NCI-H146 treated with DMSO at 0.1 percent for 48 hours (cell line): Measurements from ENCODE around the gene KANK3.

ENCODE experiments used
- DNase-seq: peaks from one replicate; lab custom pipeline; 2025; ENCODE audit not compliant: unreplicated experiment; lab: John Stamatoyannopoulos, UW

The KANK3 gene

GRCh38 chr19:8340341-8341096, 2.5 kb downstream of the KANK3 start:
- no peak for DNase-seq

- no peak for DNase-seq
These were observed 4.2 kb downstream of the KANK3 start for GRCh38 chr19:8338835-8339234.

DNA sequence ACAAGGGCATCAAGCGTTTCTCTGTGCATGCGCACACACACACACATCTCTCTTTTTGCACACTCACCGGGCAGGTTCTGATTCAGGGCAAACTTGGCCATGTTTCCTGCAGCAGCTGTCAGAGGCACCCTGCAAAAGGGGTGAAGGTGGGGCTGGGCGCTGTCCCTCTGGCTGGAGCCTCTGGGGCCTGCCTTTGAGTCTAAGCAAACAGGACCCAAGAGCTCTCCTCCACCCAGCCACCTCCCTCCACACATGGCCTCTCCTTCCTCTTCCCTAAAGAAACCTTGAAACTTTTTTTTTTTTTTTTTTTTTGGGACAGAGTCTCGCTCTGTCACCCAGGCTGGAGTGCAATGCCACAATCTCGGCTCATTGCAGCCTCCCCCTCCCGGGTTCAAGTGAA, 5.3 kb downstream of the KANK3 start:
- DNase-seq = no peak

- DNase-seq = no peak
These were observed 6.4 kb downstream of the KANK3 start for GRCh38 chr19:8336660-8337059.

DNA sequence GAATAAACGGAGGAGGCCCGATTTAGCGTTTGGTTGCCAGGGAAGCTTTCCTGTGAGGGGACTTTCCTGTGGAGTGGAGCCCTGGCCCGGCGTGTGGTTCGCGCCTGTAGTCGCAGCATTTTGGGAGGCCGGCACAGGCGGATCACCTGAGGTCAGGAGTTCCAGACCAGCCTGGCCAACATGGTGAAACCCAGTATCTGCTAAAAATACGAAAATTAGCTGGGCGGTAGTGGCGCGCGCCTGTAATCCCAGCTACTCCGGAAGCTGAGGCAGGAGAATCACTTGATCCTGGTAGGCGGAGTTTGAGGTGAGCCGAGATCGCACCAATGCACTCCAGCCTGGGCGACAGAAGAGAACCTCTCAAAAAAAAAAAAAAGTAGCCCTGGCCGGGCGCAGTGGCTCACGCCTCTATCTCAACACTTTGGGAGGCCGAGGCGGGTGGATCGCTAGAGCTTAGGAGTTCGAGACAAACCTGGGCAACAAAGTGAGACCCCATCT, 6.9 kb downstream of the KANK3 start:
- DNase-seq = no peak

- no peak for DNase-seq
These were observed 7.6 kb downstream of the KANK3 start for GRCh38 chr19:8335343-8336071.

GRCh38 chr19:8334458-8335342, 8.4 kb downstream of the KANK3 start:
- DNase-seq = peak; percentile 15

GRCh38 chr19:8333767-8334457, 9.2 kb downstream of the KANK3 start:
- DNase-seq = peak; percentile 15

GRCh38 chr19:8332976-8333766, 9.9 kb downstream of the KANK3 start:
- no peak for DNase-seq

DNA sequence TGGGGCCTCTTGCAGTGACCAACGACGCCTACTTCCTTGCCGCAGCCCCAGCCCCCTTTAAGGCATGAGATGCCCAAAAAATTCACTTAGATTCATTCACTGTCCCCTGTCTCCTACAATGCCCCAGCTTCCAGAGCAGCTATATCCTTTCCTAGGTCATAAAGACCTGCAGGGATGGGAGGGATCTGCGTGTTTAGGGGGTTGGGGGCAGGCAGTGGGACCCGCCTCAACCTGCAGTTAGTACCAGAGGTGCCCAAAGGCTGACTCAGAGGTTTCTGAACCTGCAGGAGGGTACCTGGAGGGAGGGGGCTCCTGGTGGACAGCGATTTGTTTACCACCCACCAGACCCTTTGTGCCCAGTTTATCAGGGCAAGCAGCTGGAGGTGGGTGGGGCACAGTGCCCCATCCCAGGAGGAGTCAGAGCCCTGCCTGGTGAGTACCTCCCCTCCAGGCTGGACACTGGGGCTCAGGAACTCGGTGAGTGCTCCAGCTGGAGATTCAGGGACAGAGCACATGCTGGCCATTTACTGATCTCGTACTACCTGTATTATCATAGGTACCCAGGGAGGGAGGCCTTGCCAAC, 11.7 kb downstream of the KANK3 start:
- DNase-seq = no peak

GRCh38 chr19:8329996-8330395, 13.1 kb downstream of the KANK3 start:
- DNase-seq = no peak

GRCh38 chr19:8325454-8325853, 17.6 kb downstream of the KANK3 start:
- no peak for DNase-seq

GRCh38 chr19:8324186-8325050, 18.6 kb downstream of the KANK3 start:
- DNase-seq = no peak

- no peak for DNase-seq
These were observed 19.3 kb downstream of the KANK3 start for GRCh38 chr19:8323781-8324185.

DNA sequence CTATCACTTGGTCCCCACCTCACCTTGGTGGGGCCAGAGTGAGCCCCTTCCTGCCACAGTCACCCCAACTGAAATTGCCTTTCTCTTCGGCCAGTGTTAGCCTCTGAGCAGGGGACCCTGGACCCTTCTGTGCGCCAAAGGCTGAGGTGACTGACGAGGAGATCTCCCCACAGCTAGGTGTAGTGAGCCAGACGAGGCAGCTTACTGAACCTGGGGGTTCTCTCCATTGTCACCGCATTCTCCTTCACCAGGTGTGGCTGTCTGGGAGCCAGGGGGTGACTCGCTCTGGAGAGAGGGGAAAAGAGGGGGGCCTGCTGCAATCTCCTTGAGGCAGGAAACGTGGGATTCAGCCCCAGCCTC, 20.4 kb downstream of the KANK3 start:
- DNase-seq = no peak

GRCh38 chr19:8321986-8322637, 20.9 kb downstream of the KANK3 start:
- DNase-seq = no peak

DNA sequence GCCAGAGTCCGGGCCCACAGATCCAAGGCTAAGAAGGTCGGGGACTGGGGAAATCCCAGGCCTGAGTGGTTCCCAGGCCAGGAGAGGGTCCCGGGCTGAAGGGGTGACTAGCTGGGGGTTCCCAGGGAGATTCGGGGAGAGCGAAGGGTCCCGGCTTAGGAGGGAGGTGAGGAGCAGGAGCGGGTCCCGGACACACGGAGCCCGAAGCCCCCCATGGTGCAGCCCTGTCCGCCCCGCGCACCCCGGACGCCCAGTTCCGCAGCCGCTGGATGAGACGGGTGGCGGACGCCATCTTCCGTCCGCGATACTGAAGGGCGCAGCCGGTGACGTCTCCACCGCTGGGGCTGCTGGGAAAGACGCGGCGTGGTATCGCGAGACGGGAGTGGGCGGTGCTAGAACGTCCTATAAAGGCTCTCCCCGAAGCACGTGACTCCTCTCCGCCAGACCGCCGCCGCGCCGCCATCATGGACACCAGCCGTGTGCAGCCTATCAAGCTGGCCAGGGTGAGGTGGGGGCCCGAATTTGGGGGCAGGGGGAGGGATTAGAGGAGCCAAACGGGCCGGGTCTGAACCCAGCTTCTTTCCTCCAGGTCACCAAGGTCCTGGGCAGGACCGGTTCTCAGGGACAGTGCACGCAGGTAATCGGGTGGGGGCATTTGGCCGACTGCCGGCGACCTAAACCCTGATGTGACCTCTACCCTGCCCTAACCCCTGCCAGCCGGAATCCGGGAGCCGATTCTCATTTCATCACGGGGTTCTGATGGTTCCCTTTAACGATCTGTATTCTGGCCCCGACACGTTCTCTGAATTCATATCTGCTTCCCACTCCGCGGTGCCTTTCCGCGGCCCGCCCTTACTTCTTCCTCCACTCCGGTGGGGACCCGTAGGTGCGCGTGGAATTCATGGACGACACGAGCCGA, 21.7 kb downstream of the KANK3 start, which contains the start of the genes NDUFA7 and RPS28:
NDUFA7 (minus strand) TSS at position 309 of the 919 bp plus-strand sequence; CDS start at position 292, 17 bp downstream.
RPS28 (plus strand) TSS at position 430 of the 919 bp plus-strand sequence; CDS start at position 465, 35 bp downstream.
- peak; percentile 68 for DNase-seq
